ENCODE measurements around the gene CRAT.

The CRAT gene

DNA sequence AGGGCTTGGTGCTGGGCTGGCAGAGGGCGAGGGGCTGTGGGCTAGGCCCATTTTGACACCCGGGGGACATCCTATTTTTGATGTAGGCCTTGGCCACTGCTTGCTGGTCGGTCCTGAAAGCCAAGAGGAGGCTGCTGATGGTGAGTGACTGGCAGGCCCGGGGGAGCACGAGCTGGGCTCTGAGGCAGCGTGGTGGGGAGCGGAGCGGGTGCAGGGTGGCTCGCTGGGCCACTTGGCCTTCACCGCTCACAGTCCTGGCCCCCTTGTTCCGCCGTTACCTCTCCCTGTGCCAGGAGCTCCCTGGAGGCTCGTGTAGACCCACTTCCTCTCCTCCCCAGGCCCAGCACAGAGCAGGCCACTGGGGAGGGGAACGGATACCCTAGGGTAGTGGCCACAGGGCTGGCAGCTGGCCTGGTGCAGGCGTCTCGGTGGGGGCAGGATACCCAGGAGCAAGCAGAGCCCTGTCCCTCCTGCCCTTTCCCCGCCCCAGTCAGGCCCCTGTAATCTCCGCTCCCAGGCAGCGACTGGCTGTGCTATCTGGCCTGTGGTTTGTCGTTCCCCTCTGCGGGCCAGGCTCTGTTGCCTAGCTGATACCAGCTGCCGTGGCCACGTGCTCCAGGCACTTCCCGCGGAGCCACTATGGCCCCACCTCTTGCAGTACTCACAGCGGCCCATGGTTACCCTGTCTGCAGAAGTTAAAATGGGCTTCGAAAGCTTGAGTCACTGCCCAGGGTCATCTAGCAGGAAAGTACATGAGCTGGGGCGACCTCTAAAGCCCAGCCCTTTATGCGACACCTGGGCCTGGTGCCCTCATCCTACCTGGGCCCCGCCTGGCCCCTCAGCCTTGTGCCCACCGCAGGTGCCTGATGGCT, 41.4 kb downstream of the CRAT start:
- TF ChIP-seq Cebpa-rat (IDR thresholded peaks at IDR 0.05), result no peak
- Histone ChIP-seq H3K27me3 (no peaks in the 10 kb centered on the region), H3K9ac (peak overlapping the region; percentile 84), H3K4me3 (peak overlapping the region; percentile 62), H3K4me1 (peaks cover 53% of the 10 kb centered on the region), H3K27ac (peak overlapping the region; percentile 98), H3K36me3 (peaks cover 34% of the 10 kb centered on the region), H3K4me2 (peak overlapping the region; percentile 99), H3K9me3 (no peaks in the 10 kb centered on the region), H4K20me1 (no peaks in the 10 kb centered on the region)

- peak overlapping the region; percentile 98 for H3K27ac ChIP-seq
- no peak for TF ChIP-seq Cebpa-rat (IDR thresholded peaks at IDR 0.05)
Measured at GRCh38 chr9:129068110-129068509, 42.5 kb downstream of the CRAT start.

DNA sequence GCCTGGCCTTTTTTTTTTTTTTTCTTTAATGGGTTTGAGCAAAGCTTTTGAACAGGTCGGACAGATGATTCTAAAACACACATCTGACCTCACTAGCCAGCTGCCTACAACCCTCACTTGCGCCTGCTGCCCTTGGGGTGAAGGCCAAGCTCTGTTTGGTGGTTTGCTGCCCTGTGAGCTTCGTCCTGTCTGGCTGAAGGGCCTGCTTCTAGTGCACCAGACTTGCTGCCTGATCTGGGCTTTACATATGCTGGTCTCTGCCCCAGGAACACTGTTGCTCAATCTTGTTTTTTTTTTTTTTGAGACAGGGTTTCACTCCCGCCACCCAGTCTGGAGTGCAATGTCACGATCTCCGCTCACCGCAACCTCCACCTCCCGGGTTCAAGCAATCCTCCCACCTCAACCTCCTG, 46.1 kb downstream of the CRAT start:
- Histone ChIP-seq H3K9ac (no peak overlapping the region), H3K27ac (no peak overlapping the region), H3K27me3 (no peaks in the 10 kb centered on the region)

More at GRCh38 chr9:129068110-129068509, 42.5 kb downstream of the CRAT start:
- Histone ChIP-seq H3K9ac (peak overlapping the region; percentile 84), H3K36me3 (peaks cover 44% of the 10 kb centered on the region), H3K27me3 (no peaks in the 10 kb centered on the region), H3K4me2 (peak overlapping the region; percentile 99), H3K4me1 (peaks cover 53% of the 10 kb centered on the region), H3K4me3 (peak overlapping the region; percentile 44; the same call in 1 of the 2 replicates), H4K20me1 (no peaks in the 10 kb centered on the region), H3K9me3 (no peaks in the 10 kb centered on the region)

GRCh38 chr9:129063061-129063460, 47.5 kb downstream of the CRAT start:
- Histone ChIP-seq H3K9me3 (no peaks in the 10 kb centered on the region), H4K20me1 (no peaks in the 10 kb centered on the region), H3K9ac (no peak overlapping the region), H3K4me2 (no peak overlapping the region), H3K36me3 (peaks cover 92% of the 10 kb centered on the region), H3K4me3 (no peak overlapping the region), H3K27ac (no peak overlapping the region), H3K4me1 (peaks cover 11% of the 10 kb centered on the region), H3K27me3 (no peaks in the 10 kb centered on the region)
- TF ChIP-seq Cebpa-rat (IDR thresholded peaks at IDR 0.05), result no peak

More for the DNA sequence above, 46.1 kb downstream of the CRAT start:
- Histone ChIP-seq H3K36me3 (peaks cover 80% of the 10 kb centered on the region), H3K4me2 (no peak overlapping the region), H3K4me3 (no peak overlapping the region), H3K9me3 (no peaks in the 10 kb centered on the region), H3K4me1 (peaks cover 24% of the 10 kb centered on the region), H4K20me1 (no peaks in the 10 kb centered on the region)
- no peak for TF ChIP-seq Cebpa-rat (IDR thresholded peaks at IDR 0.05)

DNA sequence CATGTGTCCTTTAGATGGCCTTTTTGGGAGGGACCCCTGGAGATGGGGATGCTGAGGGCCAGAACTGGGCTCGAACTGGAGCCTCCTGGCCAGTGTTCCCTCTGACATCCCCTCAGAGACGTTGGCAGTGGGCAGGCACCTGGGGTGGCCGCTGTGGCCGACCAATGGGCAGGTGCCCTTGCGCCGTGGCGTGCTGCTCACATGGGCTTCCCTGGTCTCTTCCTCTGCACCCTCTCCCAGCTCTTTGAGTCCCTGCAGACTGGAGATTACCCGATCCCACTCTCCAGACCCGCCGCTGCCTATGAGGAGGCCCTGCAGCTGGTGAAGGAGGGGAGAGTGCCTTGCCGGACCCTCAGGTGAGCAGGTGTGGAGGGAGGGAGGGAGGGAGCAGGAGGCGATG, 49.6 kb downstream of the CRAT start:
- Histone ChIP-seq H4K20me1 (no peaks in the 10 kb centered on the region), H3K27me3 (no peaks in the 10 kb centered on the region), H3K36me3 (peaks cover 98% of the 10 kb centered on the region), H3K27ac (no peak overlapping the region), H3K4me1 (no peaks in the 10 kb centered on the region), H3K4me3 (no peak overlapping the region), H3K9ac (no peak overlapping the region), H3K4me2 (no peak overlapping the region), H3K9me3 (no peaks in the 10 kb centered on the region)
- TF ChIP-seq Cebpa-rat (IDR thresholded peaks at IDR 0.05), result no peak

DNA sequence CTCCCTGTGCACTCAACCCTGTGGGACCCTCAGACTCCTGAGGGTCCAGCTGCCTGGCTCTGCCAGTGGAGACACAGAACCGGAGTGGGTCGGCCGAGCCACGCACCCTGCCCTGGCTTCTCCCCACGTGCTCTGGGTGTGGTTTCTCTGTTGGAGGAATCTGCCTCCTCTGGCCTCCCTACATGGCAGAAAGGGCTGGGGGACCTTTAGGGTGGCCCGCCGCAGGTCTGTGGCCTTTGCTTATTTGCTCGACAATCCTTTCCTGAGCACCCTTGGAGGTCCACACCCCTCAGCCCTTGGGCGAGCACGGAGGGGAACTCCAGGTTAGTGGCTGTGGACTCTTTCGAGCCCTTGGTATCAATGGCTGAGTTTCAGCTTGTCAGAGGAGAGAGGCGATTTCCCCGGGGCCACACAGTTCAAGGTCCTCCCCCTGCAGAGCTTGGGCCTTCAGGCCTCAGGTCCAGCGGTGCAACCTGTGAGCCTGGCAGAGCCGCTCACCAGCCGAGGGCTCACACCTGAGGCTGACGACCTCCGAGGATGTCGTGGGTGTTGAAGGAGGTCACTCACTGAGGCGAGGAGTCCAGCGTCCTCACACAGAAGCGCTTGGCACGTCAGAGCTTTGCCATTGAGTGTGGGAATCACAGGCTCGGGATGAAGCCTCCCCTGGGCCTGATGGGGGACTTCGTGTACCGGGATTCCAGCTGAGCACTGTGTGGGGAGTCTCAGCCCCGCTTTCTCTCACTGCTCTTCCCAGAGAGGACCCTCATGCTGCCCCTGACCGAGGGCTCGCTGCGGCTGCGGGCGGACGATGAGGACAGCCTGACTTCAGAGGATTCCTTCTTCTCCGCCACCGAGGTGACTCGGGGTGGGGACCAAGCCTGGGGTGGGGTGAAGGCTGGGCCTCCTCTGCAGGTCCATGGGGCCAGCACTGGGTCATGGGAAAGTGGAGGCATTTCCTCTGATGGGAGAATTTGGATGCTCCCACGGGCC, 50.5 kb downstream of the CRAT start:
- peaks cover 98% of the 10 kb centered on the region for H3K36me3 ChIP-seq
- H3K27me3 ChIP-seq, result no peaks in the 10 kb centered on the region
- no peaks in the 10 kb centered on the region for H3K4me1 ChIP-seq
- H3K27ac ChIP-seq, result no peak overlapping the region
- no peak overlapping the region for H3K4me3 ChIP-seq
- H4K20me1 ChIP-seq, result no peaks in the 10 kb centered on the region
- H3K9me3 ChIP-seq, result no peaks in the 10 kb centered on the region
- TF ChIP-seq Cebpa-rat (IDR thresholded peaks at IDR 0.05), result no peak
- H3K4me2 ChIP-seq, result no peak overlapping the region
- no peak overlapping the region for H3K9ac ChIP-seq

GRCh38 chr9:129058965-129059795, 51.4 kb downstream of the CRAT start:
- TF ChIP-seq Cebpa-rat (IDR thresholded peaks at IDR 0.05), result no peak
- H3K4me2 ChIP-seq, result no peak overlapping the region
- H3K36me3 ChIP-seq, result peaks cover 98% of the 10 kb centered on the region
- H3K9ac ChIP-seq, result 0 out of 2 replicates have a peak overlapping the region, but pooled peaks have one; percentile 10
- H3K27ac ChIP-seq, result no peak overlapping the region
- no peaks in the 10 kb centered on the region for H3K4me1 ChIP-seq
- no peaks in the 10 kb centered on the region for H3K9me3 ChIP-seq
- no peak overlapping the region for H3K4me3 ChIP-seq
- no peaks in the 10 kb centered on the region for H3K27me3 ChIP-seq
- no peaks in the 10 kb centered on the region for H4K20me1 ChIP-seq

GRCh38 chr9:129054163-129054851, 56.3 kb downstream of the CRAT start:
- no peaks in the 10 kb centered on the region for H4K20me1 ChIP-seq
- no peak overlapping the region for H3K4me2 ChIP-seq
- H3K27me3 ChIP-seq, result no peaks in the 10 kb centered on the region
- no peak overlapping the region for H3K27ac ChIP-seq
- H3K9me3 ChIP-seq, result no peaks in the 10 kb centered on the region
- no peaks in the 10 kb centered on the region for H3K4me1 ChIP-seq
- H3K4me3 ChIP-seq, result no peak overlapping the region
- H3K9ac ChIP-seq, result no peak overlapping the region
- no peak for TF ChIP-seq Cebpa-rat (IDR thresholded peaks at IDR 0.05)
- peaks cover 99% of the 10 kb centered on the region for H3K36me3 ChIP-seq

Data from BLaER1 (cell line).